ENCODE results near the gene PPP1R2C.

GRCh38 chrX:42809569-42809968, 31.6 kb upstream of the PPP1R2C start:
- no peak for TF ChIP-seq CTCF (IDR thresholded peaks at IDR 0.05; ENCODE audit: poor library complexity, severe bottlenecking)
- no peak for TF ChIP-seq RAD21 (conservative IDR thresholded peaks at IDR 0.05)
- no peak for TF ChIP-seq TAF1 (IDR thresholded peaks at IDR 0.05; ENCODE audit: low read depth)
- TF ChIP-seq REST (IDR thresholded peaks at IDR 0.05; ENCODE audit: borderline replicate concordance): no peak
- no peak for TF ChIP-seq EZH2 (IDR thresholded peaks at IDR 0.05; ENCODE audit: borderline replicate concordance, insufficient read depth, low read length, poor library complexity, severe bottlenecking)
